Measurements from ENCODE around the gene PCDHGC3.
A peak's percentile ranks its signal among the peaks of the same experiment; 100 is the strongest.

The PCDHGC3 gene

GRCh38 chr5:141508440-141508797 lies 32.7 kb downstream of the PCDHGC3 start:
- no peak for DNase-seq (ENCODE audit: low read depth in 3 of 3)

- peak in 1 of 3 donors; percentile 19 for DNase-seq (ENCODE audit: low read depth in 3 of 3)
Observed at GRCh38 chr5:141508798-141509611, 33.2 kb downstream of the PCDHGC3 start.

DNA sequence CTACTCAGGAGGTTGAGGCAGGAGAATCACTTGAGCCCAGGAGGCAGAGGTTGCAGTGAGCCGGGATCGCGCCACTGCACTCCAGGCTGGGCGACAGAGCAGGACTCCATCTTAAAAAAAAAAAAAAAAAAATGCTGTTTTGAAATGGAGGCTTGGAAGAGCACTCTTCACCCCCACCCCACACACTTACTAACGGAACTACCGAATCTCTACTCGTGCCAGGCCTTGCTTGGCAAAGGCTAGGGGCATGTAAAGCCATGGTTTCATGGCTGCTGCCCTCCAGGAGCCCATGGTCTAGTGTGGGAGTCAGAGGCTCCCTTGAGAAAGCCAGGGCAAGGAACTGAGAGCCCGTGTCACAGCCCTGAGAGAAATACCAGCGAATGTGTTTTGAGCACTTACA lies 34.4 kb downstream of the PCDHGC3 start:
- no peak for DNase-seq (ENCODE audit: low read depth in 3 of 3)

DNA sequence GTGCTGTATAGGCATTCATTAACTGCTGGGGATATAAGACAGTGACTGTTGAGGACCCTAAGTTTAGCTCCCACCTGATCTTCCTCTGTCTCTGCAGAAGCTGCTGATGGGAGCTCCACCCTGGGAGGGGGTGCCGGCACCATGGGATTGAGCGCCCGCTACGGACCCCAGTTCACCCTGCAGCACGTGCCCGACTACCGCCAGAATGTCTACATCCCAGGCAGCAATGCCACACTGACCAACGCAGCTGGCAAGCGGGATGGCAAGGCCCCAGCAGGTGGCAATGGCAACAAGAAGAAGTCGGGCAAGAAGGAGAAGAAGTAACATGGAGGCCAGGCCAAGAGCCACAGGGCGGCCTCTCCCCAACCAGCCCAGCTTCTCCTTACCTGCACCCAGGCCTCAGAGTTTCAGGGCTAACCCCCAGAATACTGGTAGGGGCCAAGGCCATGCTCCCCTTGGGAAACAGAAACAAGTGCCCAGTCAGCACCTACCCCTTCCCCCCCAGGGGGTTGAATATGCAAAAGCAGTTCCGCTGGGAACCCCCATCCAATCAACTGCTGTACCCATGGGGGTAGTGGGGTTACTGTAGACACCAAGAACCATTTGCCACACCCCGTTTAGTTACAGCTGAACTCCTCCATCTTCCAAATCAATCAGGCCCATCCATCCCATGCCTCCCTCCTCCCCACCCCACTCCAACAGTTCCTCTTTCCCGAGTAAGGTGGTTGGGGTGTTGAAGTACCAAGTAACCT lies 35.3 kb downstream of the PCDHGC3 start:
- no peak for DNase-seq (ENCODE audit: low read depth in 3 of 3)

DNA sequence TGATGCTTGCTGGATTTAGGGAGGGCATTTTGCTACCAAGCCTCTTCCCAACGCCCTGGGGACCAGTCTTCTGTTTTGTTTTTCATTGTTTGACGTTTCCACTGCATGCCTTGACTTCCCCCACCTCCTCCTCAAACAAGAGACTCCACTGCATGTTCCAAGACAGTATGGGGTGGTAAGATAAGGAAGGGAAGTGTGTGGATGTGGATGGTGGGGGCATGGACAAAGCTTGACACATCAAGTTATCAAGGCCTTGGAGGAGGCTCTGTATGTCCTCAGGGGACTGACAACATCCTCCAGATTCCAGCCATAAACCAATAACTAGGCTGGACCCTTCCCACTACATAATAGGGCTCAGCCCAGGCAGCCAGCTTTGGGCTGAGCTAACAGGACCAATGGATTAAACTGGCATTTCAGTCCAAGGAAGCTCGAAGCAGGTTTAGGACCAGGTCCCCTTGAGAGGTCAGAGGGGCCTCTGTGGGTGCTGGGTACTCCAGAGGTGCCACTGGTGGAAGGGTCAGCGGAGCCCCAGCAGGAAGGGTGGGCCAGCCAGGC lies 36.1 kb downstream of the PCDHGC3 start:
- no peak for DNase-seq (ENCODE audit: low read depth in 3 of 3)

- DNase-seq (ENCODE audit: low read depth in 3 of 3) = peak; percentile 75 to 88 (median 79)
Observed at GRCh38 chr5:141512390-141512910, 36.7 kb downstream of the PCDHGC3 start.

- peak in 2 of 3 donors; percentile 17 to 25 for DNase-seq (ENCODE audit: low read depth in 3 of 3)
Observed at GRCh38 chr5:141512911-141513626, 37.3 kb downstream of the PCDHGC3 start.

DNA sequence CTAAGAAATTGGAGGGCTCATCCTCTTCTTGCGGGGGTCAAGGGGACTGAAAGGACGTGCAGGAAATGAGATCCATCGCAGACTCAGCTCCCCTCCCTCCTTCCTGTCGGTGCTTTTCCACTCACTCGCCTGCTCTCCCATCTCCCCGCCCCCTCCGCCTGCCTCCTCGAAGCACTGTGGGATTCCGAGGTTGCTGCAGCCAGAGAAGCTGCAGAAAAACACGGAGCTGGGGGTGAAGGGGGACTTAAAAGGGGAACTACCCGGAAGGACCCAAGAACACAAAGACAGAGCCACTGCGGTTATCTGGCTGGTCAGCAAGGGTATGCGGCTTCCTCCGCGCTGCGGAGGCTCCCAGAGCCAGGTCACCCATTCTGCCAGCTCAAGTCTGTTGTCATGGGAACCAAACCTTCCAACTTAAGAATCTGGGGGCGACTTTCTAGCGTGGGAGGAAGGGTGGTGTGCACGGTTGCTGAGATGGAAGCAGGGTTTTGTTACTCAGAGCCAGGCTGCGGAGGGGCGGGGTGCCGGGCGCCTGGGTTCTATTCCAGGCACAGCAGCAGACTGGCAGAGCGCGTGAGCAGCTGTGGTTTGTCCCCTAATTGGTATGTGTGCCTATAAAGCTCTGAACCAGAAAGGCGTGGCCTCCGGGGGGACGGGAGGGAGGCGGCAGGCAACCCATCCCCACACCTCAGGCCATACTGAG lies 38.0 kb downstream of the PCDHGC3 start:
- peak; percentile 43 to 60 (median 58) for DNase-seq (ENCODE audit: low read depth in 3 of 3)

- no peak for DNase-seq (ENCODE audit: low read depth in 3 of 3)
Observed at GRCh38 chr5:141514330-141515133, 38.8 kb downstream of the PCDHGC3 start.

GRCh38 chr5:141515141-141515540 lies 39.4 kb downstream of the PCDHGC3 start:
- DNase-seq (ENCODE audit: low read depth in 3 of 3) = no peak

DNA sequence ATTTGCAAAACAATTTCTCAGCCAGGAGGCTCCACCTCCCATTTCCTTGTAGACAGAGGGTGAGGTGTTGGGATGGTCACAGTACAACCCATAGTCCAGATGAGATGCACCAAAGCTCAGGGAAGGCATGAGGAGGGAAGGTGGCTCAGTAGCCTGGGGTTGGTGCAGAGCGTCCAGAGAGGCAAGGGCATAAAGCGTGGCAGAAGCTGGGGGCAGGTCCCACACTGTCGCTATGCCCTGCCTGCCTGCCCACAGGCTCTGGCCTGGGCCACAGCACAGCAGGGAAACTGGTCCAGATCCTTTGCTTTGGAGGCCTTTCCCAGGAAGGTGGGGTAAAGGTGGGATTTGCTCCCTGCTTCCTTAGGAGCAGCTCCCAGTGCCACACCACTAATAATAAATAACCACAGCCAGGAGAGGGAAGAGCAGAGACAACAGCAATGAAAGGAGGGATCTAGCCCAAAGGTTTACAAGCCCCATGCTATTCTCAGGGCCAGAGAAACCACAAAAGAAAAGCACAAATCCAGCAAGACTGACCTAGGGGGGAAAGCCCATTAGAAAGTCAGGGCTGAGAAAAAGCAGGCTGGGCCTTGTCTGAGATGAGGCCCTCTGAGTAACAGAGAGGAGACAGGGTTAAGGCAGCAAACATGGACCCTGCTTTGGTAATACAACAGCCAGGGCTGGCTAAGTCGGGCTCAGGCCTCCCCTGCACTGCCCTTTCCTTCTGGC lies 40.3 kb downstream of the PCDHGC3 start:
- no peak for DNase-seq (ENCODE audit: low read depth in 3 of 3)

DNA sequence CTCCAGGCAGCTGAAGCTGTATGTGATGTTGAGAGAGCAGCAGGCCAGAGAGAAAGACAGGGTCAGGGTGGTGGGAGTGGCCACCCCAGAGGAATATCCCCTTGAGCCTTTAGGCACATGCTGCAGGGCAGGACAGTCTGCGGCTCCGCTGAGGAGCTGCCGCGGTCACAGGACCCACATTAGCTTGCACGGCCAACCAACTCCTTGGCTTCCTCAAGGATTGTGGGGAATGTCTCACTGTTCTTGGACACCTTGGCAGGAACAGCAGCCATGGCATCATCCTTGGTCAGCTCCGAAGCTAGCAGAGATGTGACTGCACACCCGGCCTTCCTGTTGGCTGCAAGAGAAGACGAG lies 40.9 kb downstream of the PCDHGC3 start:
- DNase-seq (ENCODE audit: low read depth in 3 of 3) = no peak

DNA sequence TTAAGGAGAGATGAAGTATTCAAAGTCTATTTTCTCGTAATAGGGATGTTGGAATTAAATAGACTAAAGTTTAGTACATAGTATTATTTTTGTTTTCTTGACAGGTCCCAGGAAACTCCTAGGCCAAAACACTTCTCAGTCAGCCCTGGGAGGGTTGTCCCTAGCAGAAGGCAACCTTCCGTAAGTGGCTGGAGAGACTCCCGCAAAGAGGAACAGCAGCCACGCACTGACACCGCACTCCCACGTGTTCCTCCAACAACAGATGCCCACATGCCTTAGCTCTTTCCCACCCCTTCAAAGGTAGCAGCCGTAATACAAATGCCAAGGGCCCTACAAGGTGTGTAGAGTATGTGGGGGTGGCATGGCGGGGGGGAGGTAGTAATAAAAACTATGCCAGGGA lies 41.5 kb downstream of the PCDHGC3 start:
- DNase-seq (ENCODE audit: low read depth in 3 of 3) = no peak

DNA sequence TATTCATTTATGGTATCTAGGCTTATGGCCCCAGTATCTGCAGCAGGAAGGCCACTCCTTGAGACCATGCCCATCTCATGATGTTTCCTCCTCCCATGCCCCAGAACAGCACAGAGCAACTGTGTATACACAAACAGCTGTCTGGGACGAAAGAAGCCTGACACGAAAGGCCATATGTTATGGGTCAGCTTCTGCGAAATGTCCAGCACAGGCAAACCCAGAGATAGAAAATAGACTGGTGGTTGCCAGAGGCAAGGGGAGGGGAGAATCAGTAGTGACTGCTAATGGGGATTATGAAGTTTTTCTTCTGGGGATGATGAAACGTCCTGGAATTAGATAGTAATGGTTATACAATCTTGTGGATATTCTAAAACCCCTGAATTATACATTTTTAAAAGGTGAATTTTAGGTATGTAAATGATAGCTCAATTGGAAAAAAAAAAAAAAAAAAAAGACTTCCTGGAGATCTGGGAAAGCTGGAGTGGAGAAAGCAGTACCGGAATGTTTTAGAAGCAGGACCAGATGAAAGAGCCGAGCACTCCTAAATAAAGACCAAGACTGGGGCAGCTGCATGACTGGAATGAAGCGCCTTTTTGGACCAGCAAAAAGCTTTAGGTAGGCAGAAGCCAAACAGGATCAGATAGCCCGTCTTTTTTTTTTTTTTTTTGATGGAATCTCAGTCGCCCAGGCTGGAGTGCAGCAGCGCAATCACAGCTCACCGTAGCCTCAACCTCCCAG lies 42.3 kb downstream of the PCDHGC3 start:
- DNase-seq (ENCODE audit: low read depth in 3 of 3) = no peak

DNA sequence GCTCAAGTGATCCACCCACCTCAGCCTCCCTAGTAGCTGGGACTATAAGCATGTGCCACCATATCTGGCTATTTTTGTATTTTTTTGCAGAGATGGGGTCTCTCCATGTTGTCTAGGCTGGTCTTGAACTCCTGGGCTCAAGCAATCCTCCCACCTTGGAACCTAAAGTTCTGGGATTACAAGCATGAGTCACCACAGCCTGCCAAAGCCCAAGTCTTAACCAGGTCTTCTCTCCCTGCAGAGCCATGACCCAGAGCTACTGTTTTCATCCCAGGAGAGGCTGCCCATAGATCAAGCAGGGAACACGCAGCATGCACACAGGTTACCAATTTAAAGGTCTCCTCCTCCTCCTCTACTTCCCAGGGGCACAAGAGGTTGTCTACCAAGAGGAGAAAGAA lies 42.9 kb downstream of the PCDHGC3 start:
- no peak for DNase-seq (ENCODE audit: low read depth in 3 of 3)

- DNase-seq (ENCODE audit: low read depth in 3 of 3) = no peak
Observed at GRCh38 chr5:141519605-141520565, 44.1 kb downstream of the PCDHGC3 start.

DNA sequence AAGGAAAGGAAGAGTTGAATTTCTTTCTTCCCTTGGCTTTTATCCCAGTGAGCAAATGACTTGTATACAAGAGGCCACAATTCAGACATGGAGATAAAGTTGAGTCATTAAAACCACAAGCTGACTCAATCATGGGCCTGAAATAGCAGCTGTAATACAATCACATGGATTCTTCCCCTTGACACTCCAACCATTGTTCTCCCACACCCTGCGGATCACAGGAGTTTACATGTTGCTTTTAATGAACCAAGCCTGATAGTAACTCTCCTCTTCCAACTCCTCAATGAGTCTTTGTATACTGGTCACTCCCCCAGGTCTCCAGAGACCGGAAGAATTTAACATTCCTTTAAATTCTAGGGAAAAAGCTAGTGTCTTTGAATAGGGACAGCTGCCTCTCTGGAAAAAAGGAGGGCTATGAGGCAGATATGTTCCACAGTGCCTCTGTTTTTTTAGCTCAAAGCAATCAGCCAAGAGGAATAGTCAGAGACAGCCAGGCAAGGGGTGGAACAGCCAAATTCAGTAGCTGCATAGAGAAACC lies 45.5 kb downstream of the PCDHGC3 start:
- no peak for DNase-seq (ENCODE audit: low read depth in 3 of 3)

GRCh38 chr5:141522301-141522700 lies 46.5 kb downstream of the PCDHGC3 start:
- no peak for DNase-seq (ENCODE audit: low read depth in 3 of 3)

Measured in stimulated activated CD4-positive, alpha-beta T cell treated with anti-CD3 and anti-CD28 coated beads, TNF-alpha, amount 100 ng/mL, for 48 hours (primary cell).